GM12878 (cell line): ENCODE measurements around the gene GORASP1. TPM values are rescaled to one million over a fixed set of nuclear protein-coding genes. Genes with fewer than 3 reads are reported as not detected.

ENCODE experiments used
- ATAC-seq: fragments of 200-7000 bp; cut with Tn5 transposase; 3 replicates; pipeline ENCODE4 v1.9.1; 2020; ENCODE audit warnings: mild to moderate bottlenecking, moderate library complexity
- BruUV-seq: library from RNA; stranded (reverse); fragments of 400-500 nt; replicated peaks from 2 replicates; lab custom pipeline; 2021; lab: Mats Ljungman, UMichigan
- CTCF ChIA-PET: fragments of 300-600 bp; sonication (Branson Sonifier 250); formaldehyde crosslinking; extraction: SDS; loops from one replicate; lab custom pipeline; 2021; ENCODE audit warnings: inconsistent platforms; lab: Yijun Ruan, JAX
- POLR2A ChIA-PET: fragments of 350-600 bp; formaldehyde crosslinking; extraction: SDS; loops from one replicate; lab custom pipeline; 2021; ENCODE audit warnings: inconsistent platforms; lab: Charles Lee
- RAD21 ChIA-PET: fragments of 300-600 bp; sonication (Branson Sonifier 250); formaldehyde crosslinking; loops from one replicate; lab custom pipeline; 2023; ENCODE audit warnings: antibody characterized with exemption; ENCODE audit not compliant: unreplicated experiment; lab: Charles Lee
- SMC1A ChIA-PET: fragments of 300-600 bp; sonication (Branson Sonifier 250); formaldehyde crosslinking; loops from one replicate; lab custom pipeline; 2023; ENCODE audit not compliant: unreplicated experiment, uncharacterized antibody; lab: Charles Lee
- DNase-seq: peaks from one replicate; pipeline ENCODE4 v3.0.0-alpha.2; 2011; ENCODE audit warnings: low read depth, low spot score
- FAIRE-seq: peaks from 3 replicates; lab custom pipeline; 2011; peaks lifted over from hg19 to GRCh38; lab: Jason Lieb, UNC
- H2AFZ ChIP-seq: 2 replicates; pipeline ENCODE4 v1.6.0; 2011; ENCODE audit warnings: low read depth, low read length, control low read depth; ENCODE audit not compliant: control insufficient read depth
- H3K27ac ChIP-seq: 2 replicates; pipeline ENCODE4 v1.5.1; 2011; ENCODE audit warnings: control low read depth; ENCODE audit not compliant: control insufficient read depth, insufficient read depth
- H3K27me3 ChIP-seq, 2 experiments: replicated peaks in 1 of 2; 2 replicates each; pipeline versions ENCODE4 v1.6.0 to v1.6.1; 2011; ENCODE audit warnings: low read length in 1 of 2; ENCODE audit not compliant: control insufficient read depth in 2 of 2, insufficient read depth in 2 of 2
- H3K36me3 ChIP-seq, 2 experiments: 2 replicates each; pipeline ENCODE4 v1.5.1; 2011; ENCODE audit warnings: low read length in 1 of 2; ENCODE audit not compliant: control insufficient read depth in 2 of 2, insufficient read depth in 2 of 2
- H3K4me1 ChIP-seq: 2 replicates; pipeline ENCODE4 v1.6.1; 2011; ENCODE audit warnings: mild to moderate bottlenecking, low read length, moderate library complexity, mixed read lengths; ENCODE audit not compliant: control insufficient read depth, insufficient read depth
- H3K4me2 ChIP-seq: 2 replicates; pipeline ENCODE4 v1.6.0; 2011; ENCODE audit warnings: control low read depth; ENCODE audit not compliant: control insufficient read depth, insufficient read depth
- H3K4me3 ChIP-seq: fragments of 200-600 bp; sonication (generic); 2 replicates; pipeline ENCODE4 v1.5.1; 2016
- H3K79me2 ChIP-seq: 2 replicates; pipeline ENCODE4 v1.6.0; 2011; ENCODE audit warnings: low read length; ENCODE audit not compliant: control insufficient read depth, insufficient read depth
- H3K9ac ChIP-seq: 2 replicates; pipeline ENCODE4 v1.8.0; 2011; ENCODE audit warnings: low read length, control low read depth, mixed read lengths; ENCODE audit not compliant: control insufficient read depth, insufficient read depth
- H3K9me3 ChIP-seq: replicated peaks from 3 replicates; pipeline ENCODE4 v1.5.1; 2011; ENCODE audit warnings: mild to moderate bottlenecking, low read length; ENCODE audit not compliant: control insufficient read depth, insufficient read depth
- H4K20me1 ChIP-seq: 2 replicates; pipeline ENCODE4 v1.6.0; 2011; ENCODE audit not compliant: control insufficient read depth, insufficient read depth
- BHLHE40 ChIP-seq, 2 experiments: fragments of 450-650 bp in 1 of 2; IDR thresholded peaks; 2 replicates each; pipeline ENCODE4 v1.6.1; 2011 to 2017; ENCODE audit warnings: low read depth in 2 of 2, borderline replicate concordance in 1 of 2, improper control_type of control experiment in 1 of 2, low read length in 1 of 2, mild to moderate bottlenecking in 1 of 2
- CREB1 ChIP-seq: IDR thresholded peaks from 2 replicates; pipeline ENCODE4 v1.6.1; 2012; ENCODE audit warnings: low read depth, mild to moderate bottlenecking, inconsistent platforms
- CREM ChIP-seq: IDR thresholded peaks from 2 replicates; pipeline ENCODE4 v1.6.1; 2014; ENCODE audit warnings: antibody characterized with exemption, low read depth
- EZH2 ChIP-seq: IDR thresholded peaks from 2 replicates; pipeline ENCODE4 v1.6.1; 2012; ENCODE audit warnings: low read depth, mild to moderate bottlenecking, control low read depth, inconsistent platforms, low read length, borderline replicate concordance; ENCODE audit not compliant: control insufficient read depth
- HDAC2 ChIP-seq: fragments of 200-600 bp; sonication (generic); IDR thresholded peaks from 2 replicates; pipeline ENCODE4 v1.6.1; 2017
- HDAC6 ChIP-seq: fragments of 200-600 bp; sonication (generic); IDR thresholded peaks from one replicate; pipeline ENCODE4 v1.8.0; 2017; ENCODE audit warnings: antibody characterized with exemption; ENCODE audit not compliant: unreplicated experiment
- IKZF1 ChIP-seq: fragments of 450-650 bp; conservative IDR thresholded peaks from 2 replicates; pipeline ENCODE4 v1.6.1; 2017; ENCODE audit warnings: antibody characterized with exemption, mild to moderate bottlenecking
- IRF4 ChIP-seq: IDR thresholded peaks from 2 replicates; pipeline ENCODE4 v1.6.1; 2011; ENCODE audit warnings: low read depth, low read length
- MYB ChIP-seq: fragments of 150-350 bp; IDR thresholded peaks from 2 replicates; pipeline ENCODE4 v1.6.1; 2014; ENCODE audit warnings: mild to moderate bottlenecking, low read depth, low read length, borderline replicate concordance
- NFIC ChIP-seq: IDR thresholded peaks from 2 replicates; pipeline ENCODE4 v1.6.1; 2012; ENCODE audit warnings: low read depth, mild to moderate bottlenecking, inconsistent platforms, low read length, moderate library complexity
- NFXL1 ChIP-seq: fragments of 450-650 bp; IDR thresholded peaks from 2 replicates; pipeline ENCODE4 v1.6.1; 2017; ENCODE audit warnings: antibody characterized with exemption, mild to moderate bottlenecking, borderline replicate concordance
- PML ChIP-seq: IDR thresholded peaks from 2 replicates; pipeline ENCODE4 v1.6.1; 2012; ENCODE audit warnings: low read length, inconsistent platforms
- STAT1 ChIP-seq: fragments of 450-650 bp; conservative IDR thresholded peaks from 2 replicates; pipeline ENCODE4 v1.6.1; 2014; ENCODE audit warnings: antibody characterized with exemption, mild to moderate bottlenecking
- STAT3 ChIP-seq: IDR thresholded peaks from 2 replicates; pipeline ENCODE4 v1.6.1; 2011; ENCODE audit warnings: low read depth, low read length, improper control_type of control experiment
- TAF1 ChIP-seq: IDR thresholded peaks from 2 replicates; pipeline ENCODE4 v1.6.1; 2011; ENCODE audit warnings: mild to moderate bottlenecking, low read depth, low read length, borderline replicate concordance
- YBX1 ChIP-seq: fragments of 450-650 bp; IDR thresholded peaks from 2 replicates; pipeline ENCODE4 v1.6.1; 2016; ENCODE audit warnings: antibody characterized with exemption
- WGBS: methylation state at CpG from one replicate; pipeline ENCODE4 v1.1.6; 2016; ENCODE audit warnings: low lambda C conversion rate; ENCODE audit not compliant: insufficient replicate concordance, insufficient coverage; ENCODE audit errors: missing lambda C conversion rate; 5-methylcytosine and 5-hydroxymethylcytosine counted together
- in situ Hi-C: fragments of 300-500 bp; cut with MboI; formaldehyde crosslinking; loops from 9 replicates; pipeline ENCODE4 v1.14.3; 2018; ENCODE audit warnings: mixed read lengths
- intact Hi-C: fragments of 100-400 bp; cut with micrococcal nuclease; formaldehyde crosslinking; loops from one replicate; pipeline ENCODE4 v1.14.2; 2022; ENCODE audit not compliant: unreplicated experiment
- polyA plus RNA-seq, 11 experiments: library from polyadenylated mRNA; depleted of rRNA in 4 of 11; unstranded in 6 of 11; stranded (reverse) in 5 of 11; fragments of >200 nt; fragmentation: Nextera tagmentation in 4 of 11; fragmentation: Illumina TruSeq in 1 of 11; extraction: Ambion mirVana in 4 of 11; extraction: Trizol in 1 of 11; gene quantifications; 1 replicate in 1 of 11; 2 replicates in 10 of 11; pipeline versions ENCODE4 v1.2.1 to v1.2.3, GENCODE V29; 2011 to 2016; ENCODE audit warnings: inconsistent platforms in 2 of 11, missing spikeins in 2 of 11, low read depth in 1 of 11
- total RNA-seq, 4 experiments: library from RNA; depleted of rRNA in 3 of 4; stranded (reverse); fragments of >200 nt in 3 of 4; fragmentation: Illumina TruSeq in 1 of 4; extraction: Trizol in 1 of 4; gene quantifications; 2 replicates each; pipeline versions ENCODE4 v1.2.1 to v1.2.3, GENCODE V29; 2013 to 2021
- TF ChIP-seq, protein P1 (sequence below): fragments of 450-650 bp; IDR thresholded peaks from 2 replicates; pipeline ENCODE4 v1.6.1; 2018; ENCODE audit warnings: borderline replicate concordance, mild to moderate bottlenecking; ENCODE audit not compliant: partially characterized antibody

Gene GORASP1
- total and polyA plus RNA-seq, 10 of the 15 experiments (the other 5 are each of a cell fraction or from before 2014, with no cell fraction given), result 3.6 to 32.7 (median 23.2) TPM

DNA sequence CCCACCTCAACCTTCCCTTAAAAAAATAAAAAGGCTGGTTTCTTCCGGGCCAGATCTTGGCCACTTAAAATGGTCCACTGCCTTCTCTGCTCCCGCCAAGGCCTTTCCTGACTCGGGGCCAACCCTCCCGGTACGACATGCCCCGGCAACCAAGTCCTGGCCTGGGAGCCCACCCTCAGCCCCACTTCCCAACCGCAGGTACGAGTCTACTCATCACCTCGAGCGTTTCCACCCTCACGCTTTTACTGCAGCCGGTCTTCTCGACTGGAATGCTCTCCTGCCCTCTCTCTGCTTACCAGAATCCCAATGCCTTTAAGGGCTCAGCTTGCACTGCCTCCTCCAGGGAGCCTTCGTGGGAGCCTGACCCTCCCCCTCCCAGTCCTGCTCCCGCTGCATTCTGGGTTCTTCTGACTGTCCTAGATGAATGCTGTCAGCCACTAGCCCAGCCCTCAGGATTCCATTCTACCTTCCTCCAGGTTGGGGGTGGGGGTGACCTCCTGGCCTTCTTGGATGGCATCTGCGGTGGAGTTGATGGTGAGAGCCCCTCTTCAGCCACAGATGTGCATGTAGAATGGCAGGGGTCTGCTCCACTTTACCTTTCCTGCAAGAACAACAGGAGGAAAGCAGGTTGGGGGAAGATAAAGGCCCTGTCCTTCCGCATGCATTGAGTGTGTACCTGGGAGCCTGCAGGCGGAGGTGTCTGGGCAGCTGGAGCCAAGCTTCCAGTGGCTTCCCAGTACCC, 47.0 kb upstream of the GORASP1 start:
- no peak for FAIRE-seq
- no peaks in the 10 kb centered on the region for H3K9me3 ChIP-seq
- RAD21 ChIA-PET, result interaction anchor here (1.0 kb wide), 1 partner anchor 24 kb away, joined by 3 read pairs; no protein-coding TSS in a partner anchor
- H3K4me3 ChIP-seq, result no peak overlapping the region
- no peak overlapping the region for H2AFZ ChIP-seq
- no peak overlapping the region for H3K9ac ChIP-seq
- peaks cover 38% of the 10 kb centered on the region for H3K79me2 ChIP-seq
- 0 out of 2 replicates have a peak, but pooled peaks have one; percentile 9 for TF ChIP-seq IKZF1
- no peak for TF ChIP-seq BHLHE40 (IDR thresholded peaks at IDR 0.05; ENCODE audit: borderline replicate concordance in 1 of 2, low read depth in 2 of 2, low read length in 1 of 2)
- TF ChIP-seq STAT3, result no peak
- no peak for TF ChIP-seq NFXL1
- TF ChIP-seq IRF4, result no peak
- SMC1A ChIA-PET, result interaction anchor here (0.9 kb wide), 1 partner anchor 23 kb away, joined by 3 read pairs; no protein-coding TSS in a partner anchor
- in situ Hi-C loops, result no loop called here
- no peaks in the 10 kb centered on the region for H4K20me1 ChIP-seq
- ATAC-seq, result no peak
- no peak for DNase-seq
- no peak overlapping the region for H3K27ac ChIP-seq
- intact Hi-C loops, result no loop called here
- POLR2A ChIA-PET, result no interaction called here
- H3K4me2 ChIP-seq, result no peak overlapping the region
- no peaks in the 10 kb centered on the region for H3K27me3 ChIP-seq
- BruUV-seq, result no TSS peak
- peaks cover 12% of the 10 kb centered on the region for H3K4me1 ChIP-seq
- CTCF ChIA-PET, result interaction anchor here (1.0 kb wide), 1 partner anchor 24 kb away, joined by 3 read pairs; no protein-coding TSS in a partner anchor
- H3K36me3 ChIP-seq, result no peaks in the 10 kb centered on the region
- WGBS, result 84% methylated on average over 18 of the region's 18 CpGs

DNA sequence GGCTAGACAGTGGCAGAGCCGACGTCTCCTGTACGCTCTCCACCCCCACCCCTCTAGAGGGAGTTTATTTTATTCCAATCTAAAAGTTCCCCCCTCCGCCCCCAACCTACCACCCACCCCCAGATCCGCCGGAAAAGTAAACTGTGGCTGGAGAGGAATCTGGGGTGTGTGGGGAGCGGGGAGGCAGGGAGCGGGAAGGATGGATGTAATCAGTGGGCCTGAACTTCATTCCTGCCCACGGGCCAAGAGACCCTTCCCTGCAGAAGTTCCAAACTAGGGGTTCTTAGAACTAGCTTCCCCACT, 46.5 kb upstream of the GORASP1 start:
- FAIRE-seq (no peak), ATAC-seq (no peak), DNase-seq (no peak)
- H3K9me3 ChIP-seq, result no peaks in the 10 kb centered on the region
- 22% methylated on average over 7 of the region's 9 CpGs for WGBS
- in situ Hi-C loops (no loop called here), intact Hi-C loops (no loop called here)
- H3K4me1 ChIP-seq, result peaks cover 17% of the 10 kb centered on the region
- no peak overlapping the region for H3K27ac ChIP-seq
- peak overlapping the region; percentile 46; the same call in 1 of the 2 replicates for H3K4me3 ChIP-seq
- peaks cover 43% of the 10 kb centered on the region for H3K79me2 ChIP-seq
- ChIA-PET POLR2A (no interaction called here), RAD21 (interaction anchor here (1.0 kb wide), 1 partner anchor 24 kb away, joined by 3 read pairs; no protein-coding TSS in a partner anchor), CTCF (interaction anchor here (1.0 kb wide), 1 partner anchor 24 kb away, joined by 3 read pairs; no protein-coding TSS in a partner anchor), SMC1A (interaction anchor here (0.9 kb wide), 1 partner anchor 24 kb away, joined by 3 read pairs; no protein-coding TSS in a partner anchor)
- no peak overlapping the region for H3K9ac ChIP-seq
- BruUV-seq, result no TSS peak
- no peaks in the 10 kb centered on the region for H3K36me3 ChIP-seq
- no peak overlapping the region for H3K4me2 ChIP-seq
- no peaks in the 10 kb centered on the region for H3K27me3 ChIP-seq
- H4K20me1 ChIP-seq, result no peaks in the 10 kb centered on the region
- peak overlapping the region; percentile 70 for H2AFZ ChIP-seq
- TF ChIP-seq, protein P1, sequence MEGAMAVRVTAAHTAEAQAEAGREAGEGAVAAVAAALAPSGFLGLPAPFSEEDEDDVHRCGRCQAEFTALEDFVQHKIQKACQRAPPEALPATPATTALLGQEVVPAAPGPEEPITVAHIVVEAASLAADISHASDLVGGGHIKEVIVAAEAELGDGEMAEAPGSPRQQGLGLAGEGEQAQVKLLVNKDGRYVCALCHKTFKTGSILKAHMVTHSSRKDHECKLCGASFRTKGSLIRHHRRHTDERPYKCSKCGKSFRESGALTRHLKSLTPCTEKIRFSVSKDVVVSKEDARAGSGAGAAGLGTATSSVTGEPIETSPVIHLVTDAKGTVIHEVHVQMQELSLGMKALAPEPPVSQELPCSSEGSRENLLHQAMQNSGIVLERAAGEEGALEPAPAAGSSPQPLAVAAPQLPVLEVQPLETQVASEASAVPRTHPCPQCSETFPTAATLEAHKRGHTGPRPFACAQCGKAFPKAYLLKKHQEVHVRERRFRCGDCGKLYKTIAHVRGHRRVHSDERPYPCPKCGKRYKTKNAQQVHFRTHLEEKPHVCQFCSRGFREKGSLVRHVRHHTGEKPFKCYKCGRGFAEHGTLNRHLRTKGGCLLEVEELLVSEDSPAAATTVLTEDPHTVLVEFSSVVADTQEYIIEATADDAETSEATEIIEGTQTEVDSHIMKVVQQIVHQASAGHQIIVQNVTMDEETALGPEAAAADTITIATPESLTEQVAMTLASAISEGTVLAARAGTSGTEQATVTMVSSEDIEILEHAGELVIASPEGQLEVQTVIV, result no peak
- TF ChIP-seq HDAC6 (no peak), NFIC (no peak), CREM (no peak), PML (no peak), CREB1 (no peak), STAT1 (no peak), MYB (no peak), HDAC2 (no peak), YBX1 (no peak), EZH2 (no peak), TAF1 (no peak)
